ENCODE results near the gene UBXN10. TPM values are rescaled to one million over a fixed set of nuclear protein-coding genes. Genes with fewer than 3 reads are reported as not detected.

UBXN10 gene
- total RNA-seq, 1 donor from 2014 or later: 3.3 TPM

GRCh38 chr1:20182415-20182814, 3.5 kb upstream of the UBXN10 start:
- DNase-seq (ENCODE audit: low spot score in 2 of 2): no peak
- FAIRE-seq: no peak

GRCh38 chr1:20183035-20183434, 2.9 kb upstream of the UBXN10 start:
- no peak for DNase-seq (ENCODE audit: low spot score in 2 of 2)
- no peak for FAIRE-seq

GRCh38 chr1:20183616-20184271, 2.2 kb upstream of the UBXN10 start:
- DNase-seq (ENCODE audit: low spot score in 2 of 2) (no peak), FAIRE-seq (no peak)

GRCh38 chr1:20184481-20184900, 1.4 kb upstream of the UBXN10 start:
- FAIRE-seq (no peak), DNase-seq (ENCODE audit: low spot score in 2 of 2) (no peak)

GRCh38 chr1:20184997-20185833, 681 bp upstream of the UBXN10 start:
- no peak for FAIRE-seq
- DNase-seq (ENCODE audit: low spot score in 2 of 2): no peak

- FAIRE-seq: no peak
- no peak for DNase-seq (ENCODE audit: low spot score in 2 of 2)
Observed at GRCh38 chr1:20187103-20187812, 1.4 kb downstream of the UBXN10 start.

GRCh38 chr1:20187813-20188454, 2.0 kb downstream of the UBXN10 start:
- FAIRE-seq: no peak
- DNase-seq (ENCODE audit: low spot score in 2 of 2): no peak

- FAIRE-seq: no peak
- DNase-seq (ENCODE audit: low spot score in 2 of 2): no peak
Observed at GRCh38 chr1:20188455-20188817, 2.5 kb downstream of the UBXN10 start.

- DNase-seq (ENCODE audit: low spot score in 2 of 2): no peak
- no peak for FAIRE-seq
Observed at GRCh38 chr1:20189664-20190063, 3.8 kb downstream of the UBXN10 start.

- DNase-seq (ENCODE audit: low spot score in 2 of 2) (no peak), FAIRE-seq (no peak)
Observed at GRCh38 chr1:20190256-20191160, 4.6 kb downstream of the UBXN10 start.

GRCh38 chr1:20191266-20191825, 5.5 kb downstream of the UBXN10 start:
- DNase-seq (ENCODE audit: low spot score in 2 of 2) (no peak), FAIRE-seq (no peak)

- no peak for FAIRE-seq
- DNase-seq (ENCODE audit: low spot score in 2 of 2): no peak
Observed at GRCh38 chr1:20192364-20192763, 6.5 kb downstream of the UBXN10 start.

GRCh38 chr1:20192871-20193411, 7.0 kb downstream of the UBXN10 start:
- no peak for DNase-seq (ENCODE audit: low spot score in 2 of 2)
- no peak for FAIRE-seq

GRCh38 chr1:20194224-20194623, 8.3 kb downstream of the UBXN10 start:
- DNase-seq (ENCODE audit: low spot score in 2 of 2) (no peak), FAIRE-seq (no peak)

- DNase-seq (ENCODE audit: low spot score in 2 of 2) (no peak), FAIRE-seq (no peak)
Observed at GRCh38 chr1:20194757-20195461, 9.0 kb downstream of the UBXN10 start.

GRCh38 chr1:20195462-20195780, 9.5 kb downstream of the UBXN10 start:
- FAIRE-seq (no peak), DNase-seq (ENCODE audit: low spot score in 2 of 2) (no peak)

GRCh38 chr1:20197329-20197791, 11.5 kb downstream of the UBXN10 start:
- FAIRE-seq (no peak), DNase-seq (ENCODE audit: low spot score in 2 of 2) (no peak)

GRCh38 chr1:20198296-20198695, 12.4 kb downstream of the UBXN10 start:
- FAIRE-seq (no peak), DNase-seq (ENCODE audit: low spot score in 2 of 2) (no peak)

- FAIRE-seq: no peak
- DNase-seq (ENCODE audit: low spot score in 2 of 2): no peak
Observed at GRCh38 chr1:20198918-20199317, 13.0 kb downstream of the UBXN10 start.

Data from frontal cortex (tissue), 4 donors.